Stimulated activated CD4-positive, alpha-beta T cell treated with anti-CD3 and anti-CD28 coated beads, Interleukin-4, amount 100 ng/mL, for 4 hours (primary cell): ENCODE measurements around the gene MNAT1.
A peak's percentile ranks its signal among the peaks of the same experiment; 100 is the strongest.
"Not testable (repeated sequence)": the region's sequence is repeated elsewhere in the genome, so short reads cannot be mapped to it uniquely, and the experiment has no call there.

Experiments used
- DNase-seq, 2 experiments: peaks; one replicate each; pipeline ENCODE4 v3.0.0-alpha.2; 2020

The MNAT1 gene

DNA sequence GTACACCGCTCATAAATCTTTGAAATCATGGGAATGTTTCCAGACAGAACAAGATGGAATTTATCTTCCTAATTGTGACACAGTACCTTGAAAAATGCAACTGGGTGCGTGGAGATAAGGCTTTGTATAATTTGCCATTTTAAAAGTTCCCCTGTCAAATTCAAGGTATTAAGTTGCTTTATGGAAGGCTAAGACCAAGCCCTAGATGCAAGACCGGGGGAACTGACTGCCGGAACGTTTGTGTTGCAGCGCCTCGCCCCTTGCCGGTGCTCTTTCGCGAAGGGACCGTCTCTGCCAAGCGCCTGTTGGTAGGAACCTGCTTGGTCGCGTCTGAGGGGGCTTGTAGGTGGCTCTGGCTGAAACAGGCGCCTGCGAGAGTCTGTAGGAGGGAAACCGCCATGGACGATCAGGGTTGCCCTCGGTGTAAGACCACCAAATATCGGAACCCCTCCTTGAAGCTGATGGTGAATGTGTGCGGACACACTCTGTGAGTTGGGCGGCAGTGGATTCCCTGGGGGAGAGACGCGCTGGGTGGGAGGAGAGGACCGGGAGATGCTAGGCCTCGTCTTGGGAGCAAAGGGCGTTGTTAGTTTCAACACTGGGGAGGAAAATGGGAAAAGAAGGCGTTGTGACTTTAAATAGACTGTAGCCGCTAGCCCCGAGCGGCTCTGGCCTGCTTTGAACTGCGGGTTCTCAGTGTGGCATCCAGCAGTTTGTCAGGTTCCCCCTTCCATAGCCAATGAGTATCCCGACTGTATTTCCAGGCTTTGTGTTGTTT, at the start of gene MNAT1:
TSS of gene MNAT1 (plus strand) at position 297 of the 778 bp plus-strand sequence. CDS start at position 399, 102 bp downstream.
- peak; percentile 67 to 74 for DNase-seq

DNA sequence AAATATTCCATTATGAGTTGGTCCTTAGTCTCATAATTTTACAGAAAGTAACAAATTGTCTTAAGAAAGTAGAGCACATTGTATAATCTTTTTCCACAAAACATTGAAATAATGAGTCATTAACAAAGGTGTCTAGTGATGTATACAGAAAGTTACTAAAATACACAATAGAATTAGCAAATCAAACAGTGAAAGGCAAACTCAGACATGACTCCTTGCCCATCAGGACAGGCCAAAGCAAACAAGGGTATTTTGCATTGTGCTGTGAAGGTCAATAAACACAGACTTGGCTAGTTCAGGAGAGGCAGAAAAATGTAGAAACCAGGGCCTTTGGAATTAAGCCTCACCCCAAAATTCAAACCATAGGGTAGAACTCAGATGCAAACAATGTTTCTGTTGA, 47.7 kb upstream of the MNAT1 start:
- no peak for DNase-seq

DNA sequence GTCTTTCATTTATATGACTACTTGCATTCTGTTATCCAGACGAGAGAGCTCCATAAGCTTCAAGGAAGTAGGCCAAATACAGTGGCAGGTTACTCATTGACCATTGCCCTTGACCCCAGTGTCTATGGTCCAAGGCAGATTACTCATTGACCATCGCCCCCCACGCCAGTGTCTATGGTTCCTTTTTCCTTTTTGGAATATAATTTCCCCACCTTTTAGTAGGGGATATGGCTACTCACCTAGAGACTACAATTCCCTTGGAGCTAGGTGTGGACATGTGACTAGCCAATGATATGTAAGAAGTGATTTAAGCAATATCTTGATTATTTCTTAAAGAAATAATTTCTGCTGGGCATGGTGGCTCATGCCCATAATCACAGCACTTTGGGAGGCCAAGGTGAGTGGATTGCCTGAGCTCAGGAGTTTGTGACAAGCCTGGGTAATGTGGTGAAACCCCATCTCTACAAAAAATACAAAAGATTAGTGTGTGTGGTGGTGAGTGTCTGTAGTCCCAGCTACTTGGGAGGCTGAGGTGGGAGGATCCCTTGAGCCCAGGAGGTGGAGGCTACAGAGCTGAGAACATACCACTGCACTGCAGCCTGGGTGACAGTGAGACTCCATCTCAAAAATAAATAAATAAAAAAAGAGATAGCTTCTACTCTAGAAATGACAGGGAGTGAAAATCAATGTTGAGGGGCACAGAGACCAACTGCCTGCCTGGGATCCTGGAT, 43.0 kb upstream of the MNAT1 start:
- no peak for DNase-seq

DNA sequence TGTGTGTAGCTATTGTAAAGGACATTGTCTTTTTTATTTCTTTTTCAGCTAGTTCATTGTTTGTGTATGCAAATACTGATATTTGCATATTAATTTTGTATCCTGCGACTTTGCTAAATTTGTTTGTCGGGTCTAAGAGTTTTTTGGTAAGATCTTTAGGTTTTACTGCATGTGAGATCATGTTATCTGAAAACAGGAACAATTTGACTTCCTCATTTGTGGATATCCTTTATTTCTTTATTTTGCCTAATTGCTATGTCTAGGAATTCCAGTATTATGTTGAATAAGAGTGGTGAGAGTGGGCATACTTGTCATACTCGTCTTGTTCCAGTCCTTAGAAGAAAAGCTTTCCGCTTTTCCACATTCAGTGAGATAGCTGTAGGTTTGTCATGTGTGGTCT, 39.2 kb upstream of the MNAT1 start:
- no peak for DNase-seq

DNA sequence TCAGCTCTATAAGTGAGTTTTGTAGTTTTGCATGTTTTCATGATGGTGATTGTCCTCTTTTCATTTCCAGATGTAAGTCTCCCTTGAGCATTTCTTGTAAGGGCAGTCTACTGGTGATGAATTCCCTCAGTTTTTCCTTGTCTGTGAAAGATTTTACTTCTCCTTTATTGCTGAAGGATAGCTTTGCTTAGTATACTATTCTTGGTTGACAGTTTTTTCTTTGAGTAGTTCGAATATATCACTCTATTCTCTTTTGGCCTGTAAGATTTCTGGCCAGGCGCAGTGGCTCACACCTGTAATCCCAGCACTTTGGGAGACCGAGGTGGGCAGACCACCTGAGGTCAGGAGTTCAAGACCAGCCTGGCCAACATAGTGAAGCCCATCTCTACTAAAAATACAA, 34.0 kb upstream of the MNAT1 start:
- no peak for DNase-seq

DNA sequence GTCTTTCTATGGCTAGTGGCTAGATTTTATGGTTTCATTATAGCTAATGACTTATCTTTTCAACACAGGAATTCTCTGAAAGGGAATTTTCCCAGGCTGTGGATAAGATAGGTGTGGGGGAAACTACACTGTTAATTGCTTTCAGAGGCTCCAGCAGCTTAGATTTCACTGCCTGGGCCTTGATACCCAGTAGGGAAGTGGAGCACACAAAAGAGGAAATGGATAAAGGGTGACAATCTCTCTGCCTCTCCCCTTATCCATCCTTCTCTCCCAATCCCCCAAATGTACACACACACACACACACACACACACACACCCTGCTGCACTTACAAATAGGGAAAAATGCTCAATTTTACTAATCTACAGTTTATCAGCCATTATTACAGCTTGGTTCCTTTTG, 29.5 kb upstream of the MNAT1 start:
- DNase-seq: no peak

DNA sequence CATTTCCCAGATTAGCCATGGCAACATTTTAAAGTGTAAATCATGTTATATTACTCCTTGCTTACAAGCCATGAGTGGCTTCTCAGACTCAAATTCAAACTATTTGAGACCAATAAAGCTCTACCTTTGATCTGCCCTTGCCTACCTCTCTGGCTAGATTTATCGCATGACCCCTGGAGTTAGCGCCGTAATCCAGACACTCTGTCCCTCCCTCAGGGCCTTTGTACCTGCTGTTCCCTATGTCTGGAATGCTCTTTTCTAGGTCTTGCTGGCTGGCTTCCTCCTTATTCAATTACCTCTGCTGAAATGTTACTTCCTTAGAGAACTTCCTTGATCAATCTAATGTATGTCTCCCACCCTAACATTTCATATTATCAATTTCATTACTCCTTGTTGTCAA, 26.7 kb upstream of the MNAT1 start:
- DNase-seq: no peak

DNA sequence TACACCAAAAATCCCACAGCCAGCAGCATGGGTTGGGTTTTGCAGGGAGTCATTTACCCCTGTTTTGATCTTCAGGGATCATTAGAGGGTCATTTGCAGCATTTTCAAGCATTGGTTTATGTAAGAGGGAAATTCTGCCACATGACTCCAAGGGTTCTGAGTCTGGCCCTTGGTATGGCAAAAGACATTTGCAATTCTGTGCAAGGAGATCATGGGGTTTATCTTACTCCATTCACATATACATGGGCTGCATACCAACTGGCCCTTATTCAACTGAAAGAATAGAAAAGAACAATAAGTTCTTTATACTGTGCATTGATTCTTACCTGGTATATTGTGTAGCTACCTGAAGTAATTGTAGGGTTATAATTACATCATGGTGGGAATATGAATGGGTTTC, 24.1 kb upstream of the MNAT1 start:
- DNase-seq: no peak

DNA sequence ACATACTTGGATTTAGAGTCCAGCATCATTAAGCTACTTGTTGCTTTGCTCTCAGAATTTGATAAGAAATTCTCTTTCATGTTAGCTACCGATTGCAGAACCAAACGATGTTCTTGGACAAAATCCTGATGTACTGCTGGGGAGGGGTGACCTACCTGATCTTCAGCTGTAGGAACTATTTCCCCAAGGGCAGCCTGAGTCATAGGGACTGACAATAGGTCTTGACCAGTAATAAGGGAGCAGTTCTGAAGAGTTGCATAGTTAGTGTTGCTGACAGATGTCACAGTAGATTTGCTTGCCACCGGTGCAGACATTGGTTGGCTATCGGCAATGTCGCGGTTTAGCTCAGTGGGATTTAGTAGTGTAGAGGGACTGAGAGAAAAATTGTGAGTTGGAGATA, 21.0 kb upstream of the MNAT1 start:
- no peak for DNase-seq

DNA sequence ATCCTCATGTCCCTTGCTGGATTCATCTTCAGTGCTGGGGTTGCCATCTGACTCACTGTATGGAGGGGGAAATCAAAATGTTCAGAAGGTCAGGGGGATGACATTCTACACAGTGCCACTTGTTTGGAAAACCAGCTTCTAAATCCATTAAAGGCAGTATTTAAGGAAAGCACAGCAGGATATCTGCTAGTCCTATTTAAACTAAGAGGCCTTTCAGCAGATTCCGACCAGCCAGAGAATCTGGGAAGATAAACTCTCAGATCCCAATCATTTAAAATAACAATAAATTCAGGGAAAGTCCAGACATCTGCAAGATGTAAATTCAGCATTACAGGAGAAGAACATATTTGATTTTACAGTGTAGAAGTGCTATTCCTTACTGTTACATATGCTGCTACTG, 14.2 kb upstream of the MNAT1 start:
- no peak for DNase-seq

DNA sequence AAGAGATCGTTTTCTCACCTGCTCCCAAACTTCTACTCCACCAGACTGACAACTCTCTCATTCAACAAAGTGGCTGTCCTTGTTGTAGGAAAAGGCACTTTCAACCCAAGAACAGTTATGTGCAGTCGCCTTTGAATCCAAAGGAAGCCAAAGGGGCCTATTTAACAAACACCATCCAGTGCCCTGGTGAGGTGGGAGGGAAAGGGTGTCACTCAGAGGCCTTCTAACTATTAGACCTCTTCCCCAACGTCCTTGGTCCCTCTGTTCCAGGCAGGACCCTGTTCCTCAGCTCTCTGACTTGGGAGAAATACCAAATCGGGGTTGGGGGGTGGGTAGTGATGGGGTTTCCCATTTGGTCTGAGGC, 13.6 kb upstream of the MNAT1 start:
- DNase-seq: no peak

DNA sequence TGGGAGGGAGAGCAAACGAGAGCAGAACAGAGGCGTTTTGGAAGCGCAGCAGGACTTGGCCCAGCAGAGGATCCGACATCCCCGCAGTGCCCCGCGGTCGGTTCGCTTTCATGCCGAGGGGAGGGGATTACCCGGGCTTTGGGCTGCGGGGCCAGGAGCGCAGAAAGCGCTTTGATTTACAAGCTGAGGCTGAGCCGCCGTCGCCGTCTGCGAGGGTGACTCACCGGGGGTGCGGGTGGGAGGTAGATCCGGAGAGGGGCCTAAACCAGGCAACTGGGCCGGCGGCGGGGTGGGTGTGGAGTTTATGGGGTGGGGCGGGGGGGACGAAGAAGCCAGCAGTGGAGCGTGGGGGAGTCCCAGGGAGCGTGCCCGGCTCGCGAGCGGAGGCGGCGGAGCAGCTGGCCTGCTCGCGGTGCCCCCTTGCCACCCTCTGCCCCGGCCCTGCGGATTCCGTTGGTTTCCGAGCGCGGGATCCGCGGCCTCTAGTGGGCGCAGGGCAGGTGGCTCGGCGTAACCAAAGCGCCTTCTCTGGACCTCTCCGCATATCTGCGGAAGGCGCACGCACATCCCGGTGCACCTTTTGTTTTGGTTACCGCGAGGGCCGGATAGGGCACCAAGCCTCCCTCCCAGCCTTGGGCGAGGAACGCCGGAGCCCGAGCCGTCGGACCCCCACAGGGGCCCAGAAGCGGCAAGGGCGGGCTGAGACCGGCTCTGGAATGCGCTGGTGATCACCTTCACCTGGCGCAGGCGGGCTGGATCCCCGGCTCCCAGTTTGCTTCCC, 13.0 kb upstream of the MNAT1 start:
- DNase-seq: peak; percentile 64 to 85

DNA sequence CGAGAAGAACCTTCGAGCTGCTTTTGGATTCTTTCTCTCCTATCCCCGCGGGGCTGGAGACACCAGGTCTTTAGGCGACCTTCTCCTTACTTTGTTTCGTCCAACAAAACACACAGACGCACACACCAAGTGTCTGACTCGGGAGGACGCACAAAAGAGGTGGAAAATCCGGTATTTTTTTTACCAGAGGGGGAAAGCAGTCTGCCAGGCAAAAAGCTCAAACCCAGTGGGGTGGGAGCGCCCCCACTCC, 12.5 kb upstream of the MNAT1 start:
- DNase-seq: no peak

DNA sequence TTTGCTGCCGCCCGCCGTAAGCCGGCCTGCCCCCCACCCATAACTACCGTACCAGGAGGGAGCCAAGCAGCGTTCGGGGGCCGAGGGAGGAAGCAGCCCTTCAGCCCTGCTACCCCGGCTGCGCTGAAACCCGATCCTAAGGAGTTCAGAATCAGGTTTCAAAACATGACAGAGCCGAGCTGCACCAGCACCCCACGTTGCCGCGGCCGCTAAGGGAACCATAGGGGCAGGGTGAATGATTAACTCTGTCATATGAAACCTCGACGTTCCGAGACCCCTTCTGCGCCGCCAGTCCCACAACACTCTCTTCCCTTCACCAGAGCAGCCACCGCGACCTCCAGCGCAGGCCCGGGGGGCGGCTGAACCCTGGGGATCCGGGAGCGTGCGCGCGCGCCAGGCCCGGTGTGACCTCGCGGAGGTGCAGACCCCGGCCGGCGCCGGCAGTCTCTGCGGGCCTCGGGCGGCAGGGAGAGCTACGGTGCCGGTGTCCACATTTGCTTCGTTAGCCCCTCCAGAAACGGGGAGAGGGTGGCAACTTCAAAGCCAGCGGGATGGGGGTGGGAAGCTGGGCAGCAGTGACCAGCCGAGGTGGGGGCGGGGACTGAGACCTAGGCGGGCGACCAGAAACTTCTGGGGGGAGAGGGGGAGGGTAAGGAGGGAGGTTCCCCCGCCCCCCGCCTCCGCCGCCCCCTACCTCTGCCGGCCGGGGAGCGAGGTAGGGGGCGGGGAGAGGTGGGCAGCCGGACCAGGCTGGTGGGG, 12.0 kb upstream of the MNAT1 start:
- peak in 1 of 2 experiments; percentile 20 for DNase-seq

DNA sequence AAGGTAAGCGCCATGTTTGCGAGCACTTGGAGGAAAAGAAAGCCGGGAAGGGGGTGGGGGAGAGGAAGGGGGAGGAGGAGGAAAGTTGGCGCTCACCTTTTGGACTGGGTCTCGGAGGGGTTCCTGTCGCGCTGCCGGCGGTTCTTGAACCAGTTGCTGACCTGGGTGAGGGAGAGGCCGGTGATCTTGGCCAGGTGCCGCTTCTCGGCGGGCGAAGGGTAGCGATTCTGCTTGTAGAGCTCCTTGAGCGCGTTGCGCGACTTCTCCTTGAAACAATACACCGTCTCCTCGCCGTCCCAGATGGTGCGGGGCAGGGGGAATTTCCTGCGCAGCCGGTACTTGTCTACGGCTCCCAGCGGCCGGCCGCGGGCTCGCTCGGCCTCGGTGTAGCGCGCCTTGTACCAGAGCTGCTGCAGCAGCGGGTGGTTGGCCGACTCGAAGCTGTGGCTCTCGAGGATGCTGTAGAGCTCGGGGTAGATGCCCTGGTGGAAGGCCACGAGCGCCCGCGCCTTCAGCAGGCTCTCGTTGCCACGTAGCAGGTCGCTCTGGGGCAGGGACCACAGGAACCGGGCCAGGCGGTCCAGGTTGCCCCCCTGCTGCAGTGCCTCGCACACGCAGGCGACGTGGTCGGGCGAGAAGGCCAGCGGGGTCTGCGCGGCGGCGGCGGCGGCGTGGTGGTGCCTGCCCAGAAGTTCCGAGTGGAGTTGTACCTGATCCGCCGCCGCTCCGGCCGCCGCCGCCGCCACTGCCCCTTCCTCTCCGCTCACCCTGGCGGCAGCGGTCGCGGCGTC, 11.2 kb upstream of the MNAT1 start:
- peak in 1 of 2 experiments; percentile 22 for DNase-seq

DNA sequence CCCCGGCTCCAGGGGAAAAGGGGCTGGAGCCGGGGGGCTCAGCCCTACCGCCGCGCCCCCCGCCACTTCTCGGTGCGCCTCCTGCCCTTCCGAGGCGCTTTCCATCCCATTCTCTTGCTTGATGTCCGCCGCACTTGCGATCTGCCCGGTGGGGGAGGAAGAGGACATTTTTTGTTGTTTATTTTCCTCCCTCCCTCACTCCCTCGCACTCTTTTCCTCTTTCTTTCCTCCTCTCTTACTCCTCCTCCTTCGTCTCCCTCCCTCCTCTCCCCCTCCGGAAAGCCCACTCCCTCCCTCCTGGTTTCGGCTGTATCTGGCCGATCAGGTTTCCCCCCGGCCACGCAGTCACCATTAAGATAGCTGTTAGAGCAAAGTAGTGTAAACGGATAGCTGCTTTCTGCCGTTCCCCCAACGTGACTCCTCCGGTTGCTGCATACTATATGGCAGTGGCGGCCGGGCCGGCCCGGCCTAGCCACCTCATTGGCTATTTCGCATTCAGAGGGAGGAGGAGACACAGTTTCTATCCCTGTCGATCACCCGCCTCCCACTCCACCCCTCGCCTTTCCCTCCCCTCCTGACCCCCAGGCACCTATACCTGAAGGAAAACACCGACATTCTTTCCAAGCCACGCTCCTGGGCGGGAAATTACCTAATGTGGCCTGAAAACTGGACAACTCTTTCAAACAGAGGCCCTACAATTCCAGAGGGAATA, 10.5 kb upstream of the MNAT1 start, which contains the start of gene SIX4:
TSS of gene SIX4 (minus strand) at position 445 of the 712 bp plus-strand sequence. CDS start at position 168, 277 bp downstream.
- peak in 1 of 2 experiments; percentile 6 for DNase-seq

DNA sequence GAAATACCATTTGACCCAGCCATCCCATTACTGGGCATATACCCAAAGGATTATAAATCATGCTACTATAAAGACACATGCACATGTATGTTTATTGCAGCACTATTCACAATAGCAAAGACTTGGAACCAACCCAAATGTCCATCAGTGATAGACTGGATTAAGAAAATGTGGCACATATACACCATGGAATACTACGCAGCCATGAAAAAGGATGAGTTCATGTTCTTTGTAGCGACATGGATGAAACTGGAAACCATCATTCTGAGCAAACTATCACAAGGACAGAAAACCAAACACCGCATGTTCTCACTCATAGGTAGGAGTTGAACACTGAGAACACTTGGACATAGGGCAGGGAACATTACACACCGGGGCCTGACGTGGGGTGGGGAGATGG, 3.3 kb upstream of the MNAT1 start:
- DNase-seq: not testable (repeated sequence)

DNA sequence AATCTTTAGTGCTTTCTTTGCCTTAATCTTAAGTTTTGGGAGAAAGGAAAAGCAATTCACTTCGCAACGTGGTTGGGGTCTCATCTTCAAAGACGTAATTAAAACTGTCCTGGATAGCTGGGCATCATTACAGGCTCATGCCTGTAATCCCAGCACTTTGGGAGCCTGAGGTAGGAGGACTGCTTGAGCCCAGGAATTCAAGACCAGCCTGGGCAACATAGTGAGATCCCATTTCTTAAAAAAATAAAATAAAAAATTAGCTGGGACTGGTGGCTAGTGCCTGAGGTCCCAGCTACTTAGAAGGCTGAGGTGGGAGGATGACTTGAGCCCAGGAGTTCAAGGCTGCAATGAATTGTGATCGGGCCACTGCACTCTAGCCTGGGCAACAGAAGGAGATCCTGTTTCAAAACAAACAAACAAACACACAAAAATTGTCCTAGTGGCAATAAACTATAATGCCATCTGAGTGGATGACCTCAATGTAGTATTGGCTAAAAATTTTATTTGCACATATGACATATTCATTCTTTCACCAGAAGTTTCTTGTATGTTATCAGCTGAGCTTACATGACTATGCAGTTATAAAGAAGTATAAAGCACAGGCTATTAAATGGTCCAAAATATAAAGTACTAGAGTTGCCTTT, 1.6 kb upstream of the MNAT1 start:
- DNase-seq: no peak

DNA sequence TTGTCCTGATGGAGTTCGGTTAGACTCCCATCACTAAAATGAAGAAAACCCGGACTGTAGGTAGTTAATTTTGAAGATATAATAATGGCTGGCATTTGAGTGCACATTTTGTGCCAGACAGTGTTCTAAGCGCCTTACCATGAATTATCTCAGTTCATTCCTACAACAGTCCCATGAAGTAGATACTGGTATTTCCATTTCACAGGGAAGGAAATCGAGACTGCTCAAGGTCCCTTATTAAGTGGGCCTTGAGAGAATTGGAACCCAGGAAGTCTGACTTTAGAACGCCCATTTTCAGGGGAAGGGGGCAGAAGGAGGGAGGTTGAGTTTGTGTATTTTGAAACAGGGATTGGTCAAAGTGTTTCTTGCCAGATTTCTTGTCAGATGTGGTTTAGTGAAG, 855 bp downstream of the MNAT1 start:
- DNase-seq: no peak

DNA sequence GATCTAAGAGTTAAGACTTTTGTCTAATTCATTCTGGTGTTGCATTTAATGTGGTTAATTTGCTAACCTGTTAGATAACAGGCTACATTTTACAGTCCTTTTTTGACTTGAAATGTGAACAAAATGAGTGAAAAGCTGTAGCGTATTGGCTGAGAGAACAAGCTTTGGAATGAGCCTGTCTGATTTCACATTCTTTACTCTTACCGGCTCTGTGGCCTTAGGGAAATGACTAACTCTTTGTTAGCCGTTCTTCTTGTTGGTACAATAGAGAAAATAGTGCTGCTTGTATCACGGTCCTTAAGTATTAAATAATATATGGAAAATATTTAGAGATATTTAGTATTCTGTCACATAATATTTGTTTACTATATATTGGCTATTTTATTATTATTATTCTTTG, 1.9 kb downstream of the MNAT1 start:
- DNase-seq: no peak
